GM23248 (cell line): ENCODE results near the gene HTRA1. TPM values are rescaled to one million over a fixed set of nuclear protein-coding genes. Genes with fewer than 3 reads are reported as not detected.
A peak's percentile ranks its signal among the peaks of the same experiment; 100 is the strongest.

Experiments used
- DNase-seq: peaks from one replicate; pipeline ENCODE4 v3.0.0-alpha.2; 2015
- H2AFZ ChIP-seq: fragments of 200-600 bp; sonication (generic); 2 replicates; pipeline ENCODE4 v1.6.1; 2016; ENCODE audit warnings: antibody characterized with exemption
- H3F3A ChIP-seq: fragments of 200-600 bp; sonication (generic); 2 replicates; pipeline ENCODE4 v1.6.1; 2016; ENCODE audit warnings: mild to moderate bottlenecking, antibody characterized with exemption, mixed run types; ENCODE audit not compliant: insufficient read depth
- H3K27ac ChIP-seq: fragments of 200-600 bp; sonication (generic); 2 replicates; pipeline ENCODE4 v1.5.1; 2016; ENCODE audit warnings: mild to moderate bottlenecking
- H3K27me3 ChIP-seq: fragments of 200-600 bp; sonication (generic); replicated peaks from 2 replicates; pipeline ENCODE4 v1.6.1; 2016; ENCODE audit warnings: mild to moderate bottlenecking; ENCODE audit not compliant: insufficient read depth
- H3K36me3 ChIP-seq: fragments of 200-600 bp; sonication (generic); 2 replicates; pipeline ENCODE4 v1.6.1; 2016; ENCODE audit warnings: low read depth, mild to moderate bottlenecking
- H3K4me1 ChIP-seq: fragments of 200-600 bp; sonication (generic); 2 replicates; pipeline ENCODE4 v1.6.1; 2016; ENCODE audit warnings: mild to moderate bottlenecking; ENCODE audit not compliant: insufficient read depth
- H3K4me2 ChIP-seq: fragments of 200-600 bp; sonication (generic); one replicate; pipeline ENCODE4 v1.6.1; 2016; ENCODE audit warnings: mild to moderate bottlenecking; ENCODE audit not compliant: unreplicated experiment
- H3K4me3 ChIP-seq: fragments of 200-600 bp; sonication (generic); 2 replicates; pipeline ENCODE4 v1.5.1; 2016; ENCODE audit warnings: mild to moderate bottlenecking
- H3K79me2 ChIP-seq: fragments of 200-600 bp; sonication (generic); 2 replicates; pipeline ENCODE4 v1.6.1; 2016; ENCODE audit warnings: mild to moderate bottlenecking; ENCODE audit not compliant: insufficient read depth
- H3K9ac ChIP-seq: fragments of 200-600 bp; sonication (generic); 2 replicates; pipeline ENCODE4 v1.6.1; 2016; ENCODE audit warnings: mild to moderate bottlenecking
- H3K9me2 ChIP-seq: fragments of 200-600 bp; sonication (generic); 2 replicates; pipeline ENCODE4 v1.6.1; 2016; ENCODE audit warnings: mixed run types, mild to moderate bottlenecking, moderate library complexity; ENCODE audit not compliant: insufficient read depth
- H3K9me3 ChIP-seq: fragments of 200-600 bp; sonication (generic); one replicate; pipeline ENCODE4 v1.6.1; 2017; ENCODE audit warnings: low read depth
- H4K20me1 ChIP-seq: fragments of 200-600 bp; sonication (generic); 2 replicates; pipeline ENCODE4 v1.6.0; 2016; ENCODE audit not compliant: insufficient read depth
- EZH2 ChIP-seq: fragments of 200-600 bp; sonication (generic); IDR thresholded peaks from 2 replicates; pipeline ENCODE4 v1.6.1; 2018; ENCODE audit warnings: antibody characterized with exemption, mild to moderate bottlenecking; ENCODE audit not compliant: insufficient read depth, poor library complexity, severe bottlenecking
- EZH2phosphoT487 ChIP-seq: fragments of 200-600 bp; sonication (generic); IDR thresholded peaks from 2 replicates; pipeline ENCODE4 v1.6.1; 2018; ENCODE audit warnings: antibody characterized with exemption, moderate library complexity, mild to moderate bottlenecking, low read depth; ENCODE audit not compliant: insufficient read depth
- WGBS, 2 experiments: methylation state at CpG; one replicate each; pipeline ENCODE4 v1.1.6; 2015 to 2017; ENCODE audit warnings: low lambda C conversion rate in 2 of 2, low coverage in 1 of 2; ENCODE audit errors: missing lambda C conversion rate in 2 of 2; 5-methylcytosine and 5-hydroxymethylcytosine counted together
- in situ Hi-C: fragments of 300-500 bp; cut with MboI; formaldehyde crosslinking; loops from 2 replicates; pipeline ENCODE4 v1.15.0; 2020
- polyA plus RNA-seq: library from polyadenylated mRNA; unstranded; fragments of >200 nt; fragmentation: Nextera tagmentation; extraction: Ambion mirVana; gene quantifications from 2 replicates; pipeline ENCODE4 v1.2.1, GENCODE V29; 2016
- total RNA-seq: library from RNA; depleted of rRNA; stranded (reverse); fragments of >200 nt; shearing (Covaris generic); gene quantifications from 2 replicates; pipeline ENCODE4 v1.2.3, GENCODE V29; 2014; rRNA removed

HTRA1 gene
- total RNA-seq (395 and 405 TPM in 2 replicates), polyA plus RNA-seq (220 and 303 TPM in 2 replicates)

DNA sequence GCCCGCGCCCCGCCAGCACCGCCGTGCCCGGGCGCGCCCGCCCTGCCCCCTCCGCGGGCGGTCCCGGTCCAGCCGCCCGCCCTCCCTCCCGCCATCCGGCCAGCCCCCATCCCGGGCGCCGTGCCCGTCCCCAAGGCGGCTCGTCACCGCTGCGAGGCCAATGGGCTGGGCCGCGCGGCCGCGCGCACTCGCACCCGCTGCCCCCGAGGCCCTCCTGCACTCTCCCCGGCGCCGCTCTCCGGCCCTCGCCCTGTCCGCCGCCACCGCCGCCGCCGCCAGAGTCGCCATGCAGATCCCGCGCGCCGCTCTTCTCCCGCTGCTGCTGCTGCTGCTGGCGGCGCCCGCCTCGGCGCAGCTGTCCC lies at the start of gene HTRA1:
Gene HTRA1 (plus strand): TSS at position 187 of the 362 bp plus-strand sequence. CDS start 100 bp downstream, at position 287.
- H3F3A ChIP-seq, result no peaks in the 10 kb centered on the region; the same call in 1 of the 2 replicates
- no peaks in the 10 kb centered on the region for H3K27me3 ChIP-seq
- TF ChIP-seq EZH2, result no peak
- TF ChIP-seq EZH2phosphoT487, result no peak
- peak within 1 kb of the TSS; percentile 91 for H3K4me2 ChIP-seq
- H3K27ac ChIP-seq, result peak within 1 kb of the TSS; percentile 66
- DNase-seq, result peak; percentile 86
- H4K20me1 ChIP-seq, result no peaks in the 10 kb centered on the region
- peak within 1 kb of the TSS; percentile 81 for H3K9ac ChIP-seq
- peak within 1 kb of the TSS; percentile 96 for H2AFZ ChIP-seq
- no peaks in the 10 kb centered on the region for H3K36me3 ChIP-seq
- peaks cover 35% of the 10 kb centered on the region for H3K79me2 ChIP-seq
- no peaks in the 10 kb centered on the region for H3K9me2 ChIP-seq
- 0 to 1% methylated on average over 18 to 46 of the region's 56 CpGs for WGBS, 2 experiments
- peak within 1 kb of the TSS; percentile 74 for H3K4me3 ChIP-seq
- H3K4me1 ChIP-seq, result 0 out of 2 replicates have a peak, but pooled peaks cover 18% of the 10 kb centered on the region
- in situ Hi-C loops, result no loop called here
- H3K9me3 ChIP-seq, result no peaks in the 10 kb centered on the region

DNA sequence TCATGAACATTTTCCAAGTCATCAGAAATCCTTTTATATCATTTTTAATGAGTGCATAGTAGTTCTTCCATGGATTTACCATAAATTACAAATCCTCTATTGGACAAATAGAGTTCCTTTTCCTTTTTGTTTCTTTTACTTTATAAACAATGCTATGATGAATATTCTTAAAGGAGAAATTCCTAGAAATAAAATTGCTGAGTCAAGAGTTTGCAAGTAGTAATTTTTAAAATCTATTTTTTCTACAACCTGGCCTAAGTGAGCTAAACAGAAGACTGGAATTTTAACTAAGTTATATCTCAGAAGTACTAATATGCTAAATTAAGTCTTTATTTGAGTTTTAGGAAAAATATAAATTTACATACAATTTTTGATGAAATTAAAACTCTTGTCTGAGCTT lies 48.0 kb upstream of the HTRA1 start:
- H3K9me2 ChIP-seq, result no peaks in the 10 kb centered on the region
- no peak overlapping the region for H3K27ac ChIP-seq
- H3K27me3 ChIP-seq, result no peaks in the 10 kb centered on the region
- no peak overlapping the region for H3K4me2 ChIP-seq
- H3K36me3 ChIP-seq, result peaks cover 19% of the 10 kb centered on the region
- H4K20me1 ChIP-seq, result no peaks in the 10 kb centered on the region
- H3K79me2 ChIP-seq, result no peaks in the 10 kb centered on the region
- H3F3A ChIP-seq, result peaks cover 13% of the 10 kb centered on the region
- in situ Hi-C loops, result no loop called here
- no peak overlapping the region for H3K4me3 ChIP-seq
- DNase-seq, result no peak
- peaks cover 17% of the 10 kb centered on the region for H3K4me1 ChIP-seq
- H2AFZ ChIP-seq, result no peak overlapping the region
- H3K9me3 ChIP-seq, result no peaks in the 10 kb centered on the region
- no peak overlapping the region for H3K9ac ChIP-seq
- TF ChIP-seq EZH2, result no peak
- no peak for TF ChIP-seq EZH2phosphoT487

GRCh38 chr10:122417667-122418066 lies 43.7 kb upstream of the HTRA1 start:
- Histone ChIP-seq H3K4me3 (no peak overlapping the region), H3K9me3 (no peaks in the 10 kb centered on the region), H3K9ac (no peak overlapping the region), H3F3A (peaks cover 40% of the 10 kb centered on the region), H3K27ac (peak overlapping the region; percentile 41), H3K79me2 (no peaks in the 10 kb centered on the region), H4K20me1 (no peaks in the 10 kb centered on the region), H3K4me1 (peaks cover 53% of the 10 kb centered on the region), H2AFZ (no peak overlapping the region), H3K27me3 (no peaks in the 10 kb centered on the region), H3K9me2 (no peaks in the 10 kb centered on the region), H3K36me3 (peaks cover 14% of the 10 kb centered on the region; the same call in 1 of the 2 replicates), H3K4me2 (peak overlapping the region; percentile 33)
- in situ Hi-C loops, result no loop called here
- WGBS, 2 experiments, result 50 to 58% methylated on average over 2 of the region's 2 CpGs
- TF ChIP-seq EZH2phosphoT487 (no peak), EZH2 (no peak)
- DNase-seq, result peak; percentile 63

GRCh38 chr10:122419016-122419415 lies 42.3 kb upstream of the HTRA1 start:
- Histone ChIP-seq H3F3A (peaks cover 40% of the 10 kb centered on the region), H3K9me2 (no peaks in the 10 kb centered on the region), H3K36me3 (peaks cover 4% of the 10 kb centered on the region; the same call in 1 of the 2 replicates), H3K4me3 (no peak overlapping the region), H3K27me3 (no peaks in the 10 kb centered on the region), H3K4me1 (peaks cover 53% of the 10 kb centered on the region), H3K9ac (no peak overlapping the region), H4K20me1 (no peaks in the 10 kb centered on the region), H3K9me3 (no peaks in the 10 kb centered on the region), H3K79me2 (no peaks in the 10 kb centered on the region), H2AFZ (no peak overlapping the region), H3K27ac (no peak overlapping the region), H3K4me2 (peak overlapping the region; percentile 56)
- 52 to 79% methylated on average over 1 of the region's 1 CpG for WGBS, 2 experiments
- DNase-seq, result peak; percentile 22
- TF ChIP-seq EZH2phosphoT487 (no peak), EZH2 (no peak)
- in situ Hi-C loops, result no loop called here
